ENCODE data around the gene TEX52.
"Not testable (repeated sequence)": the region's sequence is repeated elsewhere in the genome, so short reads cannot be mapped to it uniquely, and the experiment has no call there.

The TEX52 gene

DNA sequence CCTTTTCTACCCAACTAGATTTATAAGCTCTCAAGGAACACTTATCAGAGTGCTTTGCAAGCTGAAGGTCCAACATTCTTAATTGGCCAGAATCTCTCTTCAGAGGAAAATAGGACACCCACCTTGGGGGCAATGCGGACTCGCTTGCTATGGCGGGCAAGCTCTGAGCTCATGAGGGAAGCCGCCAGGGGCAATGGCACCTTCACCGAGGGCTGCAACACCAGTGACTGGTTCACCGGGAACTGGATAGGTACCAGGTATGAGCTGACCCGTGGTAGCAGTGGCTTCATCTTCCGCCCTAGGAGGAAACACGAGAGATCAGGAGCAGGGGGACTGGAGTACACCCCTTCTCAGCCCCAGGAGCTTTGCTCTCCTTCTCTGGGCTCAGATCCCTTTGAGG lies 7.4 kb upstream of the TEX52 start:
- no peak for DNase-seq (ENCODE audit: low read depth)

DNA sequence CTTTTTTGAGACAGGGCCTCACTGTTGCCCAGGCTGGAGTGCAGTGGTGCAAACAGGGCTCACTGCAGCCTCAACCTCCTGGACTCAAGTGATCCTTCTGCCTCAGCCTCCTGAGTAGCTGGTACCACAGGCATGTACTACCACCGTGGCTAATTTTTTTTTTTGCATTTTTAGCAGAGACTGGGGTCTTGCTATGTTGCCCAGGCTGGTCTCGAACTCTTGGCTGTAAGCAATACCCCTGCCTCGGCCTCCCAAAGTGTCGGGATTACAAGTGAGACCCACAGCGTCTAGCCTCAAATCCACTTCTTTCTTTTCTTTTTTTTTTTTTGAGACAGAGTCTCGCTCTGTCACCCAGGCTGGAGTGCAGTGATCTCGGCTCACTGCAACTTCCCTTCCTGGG lies 6.6 kb upstream of the TEX52 start:
- DNase-seq (ENCODE audit: low read depth), result not testable (repeated sequence)

DNA sequence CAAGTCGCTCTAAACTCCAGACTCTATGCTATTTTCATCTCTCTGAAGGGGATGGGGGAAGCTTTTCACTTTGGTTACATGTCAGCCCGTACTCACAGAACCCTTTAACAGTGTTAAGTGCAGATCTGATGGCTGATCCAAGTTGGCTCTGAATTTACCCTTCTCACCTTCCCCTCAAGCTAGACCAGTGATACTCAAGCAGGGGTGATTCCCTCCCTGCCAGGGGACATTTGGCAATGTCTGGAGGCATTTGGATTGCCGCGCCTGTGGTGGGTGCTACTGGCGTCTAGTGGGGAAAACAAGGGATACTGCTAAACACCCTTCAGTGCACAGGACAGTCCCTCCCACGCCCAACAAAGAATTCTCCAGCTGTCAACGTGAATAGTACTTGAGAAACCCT lies 6.0 kb upstream of the TEX52 start:
- no peak for DNase-seq (ENCODE audit: low read depth)

DNA sequence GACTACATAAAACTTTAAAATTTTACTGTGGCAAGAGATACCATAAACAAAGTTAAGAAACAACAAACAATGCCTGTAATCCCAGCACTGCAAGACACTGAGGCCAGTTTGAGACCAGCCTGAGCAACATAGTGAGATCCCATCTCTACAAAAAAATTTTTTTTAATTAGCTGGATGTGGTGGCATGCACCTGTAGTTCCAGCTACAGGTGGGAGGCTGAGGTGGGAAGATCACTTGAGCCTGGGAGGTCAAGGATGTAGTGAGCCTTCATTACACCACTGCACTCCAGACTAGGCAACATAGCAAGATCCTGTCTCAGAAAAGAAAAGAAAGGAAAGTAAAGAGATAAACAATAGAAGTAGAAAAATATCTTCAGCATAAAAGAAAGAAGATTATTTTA lies 3.3 kb upstream of the TEX52 start:
- no peak for DNase-seq (ENCODE audit: low read depth)

DNA sequence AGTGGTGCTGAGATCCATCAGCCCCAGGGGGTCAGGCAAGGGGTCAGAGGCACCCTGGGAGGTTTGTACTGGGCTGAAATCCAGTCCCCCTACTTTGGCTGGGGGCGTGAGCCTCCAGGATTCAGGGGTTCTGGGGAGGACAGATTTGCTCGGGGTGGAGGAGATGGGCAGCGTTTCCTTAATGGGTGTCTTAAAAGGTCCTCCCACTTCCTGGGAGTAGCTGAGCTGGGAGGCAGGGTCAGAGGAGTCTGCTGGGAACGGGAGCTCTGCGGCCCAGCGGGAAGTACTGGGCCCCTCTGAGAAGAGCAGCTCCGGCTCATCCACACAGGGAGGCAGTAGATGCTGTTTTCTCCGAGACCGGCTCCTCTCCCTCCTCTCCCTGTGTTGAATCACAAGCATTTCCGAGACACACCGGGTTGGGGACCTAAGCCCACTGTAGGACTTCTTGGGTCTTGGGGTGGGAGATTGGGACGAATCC lies 2.1 kb upstream of the TEX52 start:
- DNase-seq (ENCODE audit: low read depth), result no peak

DNA sequence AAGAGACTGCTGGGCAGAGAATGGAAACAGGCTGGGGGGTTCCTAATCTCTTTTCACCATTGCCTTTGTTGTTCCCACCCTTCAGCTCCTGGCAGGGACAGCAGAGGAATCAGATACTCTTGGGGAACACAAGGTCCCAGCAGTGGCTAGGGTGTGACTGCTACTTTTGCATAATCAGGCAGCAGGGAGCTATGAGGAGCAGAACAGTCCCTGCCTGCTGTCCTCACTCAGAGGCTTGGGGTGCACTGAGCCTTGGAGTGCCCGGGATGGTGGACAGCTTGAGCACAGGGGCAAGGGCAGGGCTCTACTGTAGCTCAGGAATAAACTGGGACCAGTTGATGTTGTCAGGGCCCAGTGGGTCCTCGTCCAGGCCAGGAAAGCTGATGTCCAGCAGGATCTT lies 1.5 kb upstream of the TEX52 start:
- DNase-seq (ENCODE audit: low read depth), result no peak

DNA sequence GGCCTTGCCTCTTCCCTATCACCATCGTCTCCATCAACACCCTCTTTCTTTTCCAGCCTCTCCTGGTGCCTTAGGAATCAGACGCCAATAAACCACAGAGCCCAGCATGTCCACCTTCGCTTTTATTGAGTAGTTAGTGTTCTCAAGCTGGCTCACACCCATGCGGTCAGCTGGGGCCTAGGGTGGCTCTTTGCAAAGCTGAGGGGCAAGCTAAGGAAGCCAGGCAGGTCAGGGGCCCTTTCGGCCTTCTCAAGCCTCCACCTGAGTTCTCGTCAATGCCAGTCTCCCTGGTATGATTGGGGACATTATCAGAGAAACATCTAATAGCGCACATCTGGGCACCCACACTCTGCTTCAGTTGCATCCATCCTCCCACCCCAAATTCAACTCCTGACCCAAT lies 737 bp upstream of the TEX52 start:
- no peak for DNase-seq (ENCODE audit: low read depth)

DNA sequence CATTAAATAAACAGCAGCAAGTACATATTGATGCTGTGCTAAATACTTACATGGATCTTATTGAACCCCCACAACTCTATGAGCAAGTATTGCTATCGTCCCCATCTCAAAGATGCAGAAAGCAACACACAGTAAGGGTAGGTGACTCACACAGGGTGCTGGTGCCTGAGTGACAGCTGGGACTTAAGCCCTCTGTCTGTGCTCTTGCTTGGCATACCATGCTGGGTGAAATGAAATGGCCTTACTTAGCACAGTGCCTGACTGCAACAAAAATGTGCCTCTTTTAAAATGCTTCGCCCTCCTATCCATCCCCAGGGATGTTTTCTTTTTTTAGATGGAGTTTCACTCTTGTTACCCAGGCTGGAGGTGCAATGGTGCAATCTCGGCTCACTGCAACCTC lies 788 bp downstream of the TEX52 start:
- no peak for DNase-seq (ENCODE audit: low read depth)

DNA sequence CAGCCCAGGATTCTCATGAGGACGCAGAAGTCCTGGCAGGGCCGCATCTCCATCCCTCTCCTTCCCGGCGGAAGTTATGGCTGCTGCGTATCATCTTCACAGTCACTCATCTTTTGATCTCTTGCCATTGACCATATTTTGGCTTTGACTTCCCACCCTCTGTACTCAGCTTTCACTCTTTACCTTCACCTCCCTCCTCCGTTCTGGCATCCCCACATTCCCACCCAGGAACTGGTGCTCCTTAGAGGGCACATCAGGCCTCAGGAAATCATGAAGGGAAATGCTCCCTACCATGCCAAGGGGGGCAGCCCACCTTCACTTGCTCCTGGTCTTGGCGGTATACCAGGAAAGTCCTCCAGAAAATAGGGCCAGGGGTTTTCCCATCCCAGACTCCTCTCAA lies 1.3 kb downstream of the TEX52 start:
- no peak for DNase-seq (ENCODE audit: low read depth)

DNA sequence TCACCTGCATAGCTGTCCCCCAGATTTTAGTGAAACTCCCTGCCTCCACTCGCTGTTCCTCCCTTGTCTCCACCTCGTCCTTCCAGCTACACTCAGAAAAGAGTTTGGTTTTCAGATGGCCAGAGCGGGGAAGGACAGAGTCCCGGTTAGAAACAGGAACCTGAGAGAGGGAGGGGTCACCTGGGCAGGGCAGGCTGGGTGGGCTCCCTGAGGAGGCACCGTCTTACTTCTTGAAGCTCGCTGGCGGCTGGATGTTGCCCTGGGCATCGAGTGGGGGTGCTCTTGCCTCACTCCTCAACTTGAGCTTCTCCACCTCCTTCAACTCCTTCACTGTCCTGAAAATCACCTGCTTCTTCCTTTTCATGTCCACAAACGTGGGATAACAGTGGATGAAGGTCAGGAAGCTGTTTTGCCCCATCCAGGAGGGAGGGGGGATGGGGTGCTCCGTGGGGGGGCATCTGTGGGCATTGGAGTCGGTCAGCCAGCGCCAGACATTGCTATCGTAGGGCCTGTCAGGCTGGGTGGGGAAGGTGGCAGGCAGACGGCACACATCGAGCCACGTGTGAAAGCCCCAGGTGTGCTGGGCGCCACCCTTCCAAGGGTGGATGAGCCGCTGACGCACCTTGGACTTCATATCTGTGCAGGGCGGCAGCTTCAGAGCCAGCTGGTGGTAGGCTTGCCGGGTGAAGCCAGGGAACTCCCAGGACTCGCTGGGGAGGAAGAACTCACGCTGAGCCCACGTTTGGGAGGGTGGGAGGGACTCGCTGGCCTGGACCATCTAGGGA lies 2.0 kb downstream of the TEX52 start:
- no peak for DNase-seq (ENCODE audit: low read depth)

DNA sequence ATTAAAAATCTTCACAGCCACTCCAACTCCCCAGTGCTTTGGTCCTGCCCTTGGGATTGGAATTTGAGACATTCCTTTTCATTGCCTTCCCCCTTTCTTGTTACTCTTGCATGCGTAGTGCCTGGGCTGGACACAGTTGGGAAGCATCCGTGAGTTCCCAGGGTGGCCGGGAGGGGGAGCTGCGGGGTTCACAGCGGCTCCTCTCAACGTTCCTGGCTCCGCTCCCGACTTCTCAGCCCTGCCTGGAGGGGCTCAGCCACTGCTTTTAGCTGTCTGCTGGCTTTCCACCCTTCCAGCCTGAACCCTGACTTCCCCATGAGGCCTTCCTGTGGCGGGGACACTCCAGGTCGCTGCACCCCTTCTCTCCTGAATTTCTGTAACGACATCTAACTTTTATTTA lies 3.2 kb downstream of the TEX52 start:
- DNase-seq (ENCODE audit: low read depth), result no peak

DNA sequence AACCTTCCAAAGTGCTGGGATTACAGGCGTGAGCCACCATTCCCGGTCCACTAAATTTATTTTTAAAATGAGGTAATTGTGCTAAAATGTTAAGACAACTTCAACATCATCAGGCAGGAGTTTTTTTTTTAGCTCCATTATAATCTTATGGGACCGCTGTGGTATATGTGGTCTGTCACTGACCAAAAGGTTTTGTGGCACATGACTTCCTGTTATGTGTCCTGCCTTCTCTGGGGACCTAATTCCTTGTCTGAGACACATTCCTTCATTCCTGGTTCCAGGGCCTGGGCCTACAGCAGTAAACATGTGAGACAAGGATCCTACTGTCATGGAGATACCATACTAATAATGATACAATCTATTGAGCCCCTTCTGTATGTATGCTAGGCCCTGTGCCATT lies 4.9 kb downstream of the TEX52 start:
- no peak for DNase-seq (ENCODE audit: low read depth)

DNA sequence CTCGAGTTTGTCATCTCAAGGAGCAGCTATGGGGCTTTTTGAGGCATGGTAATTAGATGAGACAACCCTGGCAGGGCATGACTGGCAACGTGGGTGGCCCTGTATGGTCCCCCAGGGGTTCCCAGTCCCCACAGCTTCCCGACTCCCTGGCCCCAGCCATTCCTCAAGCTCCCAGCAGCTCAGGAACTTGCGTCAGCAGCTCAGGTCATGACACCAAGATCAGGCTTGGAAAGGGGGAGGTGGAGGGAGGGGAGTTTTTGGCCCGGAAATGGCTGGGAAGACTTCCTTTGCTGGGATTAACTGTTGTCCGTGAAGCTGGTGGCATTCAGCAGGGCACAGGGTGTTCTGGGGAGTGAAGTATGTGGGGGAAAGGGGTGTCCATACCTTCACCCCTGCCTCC lies 11.6 kb downstream of the TEX52 start:
- no peak for DNase-seq (ENCODE audit: low read depth)

DNA sequence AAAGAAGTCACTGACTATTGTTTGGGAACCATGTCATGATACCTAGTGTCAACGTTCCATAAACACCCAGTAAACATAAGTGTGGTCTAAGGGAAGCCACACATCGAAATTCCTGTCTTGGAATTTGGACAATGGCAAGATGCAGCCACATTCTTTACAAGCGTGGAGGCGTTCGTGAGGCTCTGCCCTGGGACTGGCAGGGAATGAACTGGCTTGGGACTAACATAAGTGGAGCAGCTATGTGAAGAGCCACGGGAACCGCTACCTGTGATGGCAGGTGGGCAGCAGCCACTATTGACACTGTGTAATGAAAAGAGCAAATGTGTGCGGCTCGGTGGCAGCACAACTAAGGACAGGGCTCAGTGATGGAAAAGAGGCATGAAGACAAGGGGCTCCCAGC lies 12.1 kb downstream of the TEX52 start:
- no peak for DNase-seq (ENCODE audit: low read depth)

DNA sequence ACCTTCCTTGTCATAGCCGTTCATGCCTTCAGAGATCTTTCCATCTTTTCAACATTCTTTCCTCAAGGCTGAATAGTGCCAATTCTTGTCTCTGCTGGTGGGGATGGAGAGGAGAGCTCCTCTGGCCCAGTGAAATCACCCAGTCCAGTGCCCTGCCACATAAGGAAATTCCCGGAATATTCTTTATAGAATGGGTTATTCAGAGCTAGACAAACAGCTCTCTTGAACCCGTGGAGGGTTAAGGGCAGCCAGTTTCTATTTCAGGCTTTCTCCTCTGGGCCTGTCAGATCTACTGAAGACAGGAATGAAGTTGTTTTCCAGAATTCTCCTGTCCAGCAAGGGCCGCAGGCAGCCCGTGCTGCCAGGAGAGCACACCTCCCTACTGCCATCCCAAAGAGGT lies 13.9 kb downstream of the TEX52 start:
- no peak for DNase-seq (ENCODE audit: low read depth)

DNA sequence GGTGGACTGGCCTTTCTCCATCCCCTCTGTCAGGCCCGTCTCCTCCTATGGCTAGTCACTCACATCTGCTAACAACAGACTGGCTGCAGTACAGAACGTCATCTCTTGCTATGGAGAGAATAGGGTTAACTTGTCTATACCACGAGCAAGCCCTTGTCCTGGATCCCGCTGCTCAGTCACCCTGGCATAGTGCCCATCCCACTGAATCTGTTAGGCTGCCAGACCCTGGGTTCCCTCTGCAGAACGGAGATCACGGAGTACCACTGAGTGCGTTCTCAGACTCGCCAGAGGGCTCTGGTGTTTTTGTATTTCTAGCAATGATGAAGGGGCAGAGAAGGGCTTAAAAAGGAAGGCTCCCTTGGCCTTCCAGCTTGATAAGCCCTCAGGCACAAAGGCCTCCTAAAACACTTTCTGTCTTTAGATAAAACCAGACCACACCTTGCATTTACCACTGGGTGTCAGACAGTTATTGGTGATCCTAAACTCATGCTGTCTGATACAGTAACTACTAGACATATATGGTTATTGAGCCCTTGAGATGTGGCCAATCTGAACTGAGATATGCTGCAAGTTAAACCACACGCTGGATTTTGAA lies 15.7 kb downstream of the TEX52 start:
- DNase-seq (ENCODE audit: low read depth), result no peak

DNA sequence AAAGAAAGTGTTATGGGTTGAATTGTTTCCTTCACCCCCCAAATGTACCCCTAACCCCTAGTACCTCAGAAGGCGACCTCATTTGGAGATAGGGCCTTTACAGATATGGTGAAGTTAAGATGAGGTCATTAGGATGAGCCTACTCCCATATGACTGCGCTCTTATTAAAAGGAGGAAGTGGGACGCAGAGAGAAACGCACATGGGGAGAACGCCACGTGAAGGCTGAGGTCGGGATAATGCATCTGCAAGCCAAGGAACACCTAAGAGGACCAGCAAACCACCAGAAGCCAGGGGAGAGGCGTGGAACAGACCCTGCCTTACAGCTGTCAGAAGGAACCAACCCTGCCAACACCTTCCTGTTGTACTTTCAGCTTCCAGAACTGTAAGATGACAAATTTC lies 20.3 kb downstream of the TEX52 start:
- no peak for DNase-seq (ENCODE audit: low read depth)

DNA sequence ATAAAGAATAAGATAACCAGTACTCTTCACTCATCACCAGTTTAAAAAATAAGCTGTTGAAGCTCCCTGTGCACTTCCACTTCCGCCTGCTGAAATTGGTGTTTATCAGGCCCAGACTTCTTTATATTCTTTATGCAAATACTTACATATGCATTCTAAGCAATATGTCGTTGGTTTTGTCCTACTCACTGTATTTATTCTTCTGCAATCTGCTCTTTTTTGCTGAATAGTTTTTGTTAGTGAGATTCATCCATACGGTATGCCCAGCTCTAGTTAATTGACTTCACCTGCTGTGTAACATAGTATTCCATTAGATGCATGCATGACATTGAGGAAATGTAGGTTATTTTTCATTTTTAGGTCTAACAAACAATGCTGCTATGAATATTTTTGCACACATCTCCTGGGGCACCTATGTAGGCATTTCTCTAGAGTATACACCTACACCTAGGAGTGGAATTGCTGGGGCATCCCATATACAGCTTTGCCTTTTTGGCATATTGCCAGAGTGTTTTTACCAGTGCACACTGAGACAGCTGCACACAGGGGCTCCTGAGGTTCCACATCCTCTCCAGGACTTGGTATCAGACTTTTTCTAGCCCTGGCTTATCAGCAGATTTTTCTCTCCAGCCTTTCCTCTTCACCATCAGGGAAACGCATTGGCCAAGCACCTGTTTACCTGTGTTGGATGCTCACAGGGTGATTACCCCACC lies 21.0 kb downstream of the TEX52 start:
- no peak for DNase-seq (ENCODE audit: low read depth)

DNA sequence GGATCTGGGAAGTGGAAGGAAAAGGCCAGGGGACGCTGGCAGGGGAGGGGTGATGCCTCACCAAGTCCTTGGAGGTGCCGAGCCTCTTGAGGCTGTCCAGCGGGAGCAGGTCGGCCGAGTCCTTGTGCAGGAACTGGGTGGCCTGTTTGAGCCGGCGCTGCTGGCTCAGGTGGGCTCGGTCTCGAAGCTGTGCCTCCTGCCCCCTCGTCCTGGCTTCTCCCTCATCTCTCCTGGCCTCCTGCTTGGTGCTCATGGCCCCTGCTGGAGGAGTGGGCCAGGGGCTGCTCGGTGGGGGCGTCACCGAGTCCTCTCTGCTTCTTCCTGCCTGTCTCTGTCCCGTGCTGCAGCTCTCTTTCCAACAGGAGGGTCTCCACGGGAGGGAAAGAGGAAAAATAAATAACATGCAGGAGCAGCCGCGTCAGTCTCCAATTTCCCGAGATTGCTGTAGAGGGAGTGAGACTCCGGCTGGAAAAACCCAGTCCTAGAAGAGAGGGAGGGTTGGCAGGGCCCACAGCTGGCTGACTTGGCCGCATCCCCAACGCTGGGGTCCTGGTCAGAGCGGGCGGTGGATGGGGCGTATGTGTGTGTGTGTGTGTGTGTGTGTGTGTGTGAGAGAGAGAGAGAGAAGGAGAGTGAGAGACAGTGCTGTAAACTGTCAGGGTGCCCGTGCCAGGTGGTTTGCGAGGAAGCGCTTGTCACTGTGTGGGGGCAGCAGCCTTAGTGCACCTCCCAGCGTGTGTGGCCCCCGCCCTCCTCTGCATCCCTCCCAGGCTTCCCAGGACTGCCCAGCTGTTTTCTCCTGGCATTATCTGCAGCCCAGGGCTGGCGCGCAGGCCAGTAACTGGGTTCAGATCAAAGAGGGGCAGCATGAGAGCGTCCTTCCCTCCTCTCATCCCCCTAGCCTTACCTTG lies 22.0 kb downstream of the TEX52 start, which contains the start of gene NRIP2:
TSS of gene NRIP2 (minus strand) at position 455 of the 911 bp plus-strand sequence. CDS start at position 403, 52 bp downstream.
- DNase-seq (ENCODE audit: low read depth), result no peak

DNA sequence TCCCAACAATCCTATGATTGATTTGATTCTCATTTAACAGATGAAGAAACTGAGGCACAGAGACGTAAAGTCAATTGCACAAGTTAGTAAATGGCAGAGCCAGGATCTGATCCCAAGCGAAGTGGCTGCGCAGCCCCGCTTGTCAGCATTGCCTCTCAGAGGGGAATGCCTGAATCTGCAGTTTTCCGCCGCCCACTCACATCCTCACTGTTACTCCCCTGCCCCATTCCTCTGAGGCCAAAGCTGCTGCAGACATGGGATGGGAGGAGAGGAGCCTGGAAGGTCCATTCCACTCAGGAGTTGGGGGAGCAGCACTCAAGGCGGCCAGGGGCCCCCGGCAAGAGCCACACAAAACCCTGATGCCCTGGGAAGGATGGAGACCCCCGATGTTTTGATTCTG lies 23.0 kb downstream of the TEX52 start:
- DNase-seq (ENCODE audit: low read depth), result no peak

DNA sequence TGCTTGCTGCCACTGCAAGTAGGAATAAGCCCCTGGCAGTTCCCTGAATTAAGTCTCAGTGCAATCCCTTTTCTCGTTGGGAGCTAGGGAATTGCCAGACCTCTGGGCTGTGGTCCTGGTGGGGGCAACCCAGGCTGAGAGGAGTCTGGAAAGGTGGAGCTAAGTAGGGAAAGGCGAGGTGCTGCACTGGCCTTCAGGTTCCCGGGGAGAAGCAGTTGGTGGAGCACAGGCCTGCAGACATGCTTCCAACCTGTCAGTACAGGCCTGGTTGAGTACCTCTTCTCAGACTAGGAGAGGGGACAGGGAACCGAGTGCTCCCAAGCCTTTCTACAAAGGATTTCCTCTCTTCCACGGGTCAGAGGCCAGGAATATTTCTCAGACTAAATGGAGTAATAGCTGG lies 23.5 kb downstream of the TEX52 start:
- no peak for DNase-seq (ENCODE audit: low read depth)

DNA sequence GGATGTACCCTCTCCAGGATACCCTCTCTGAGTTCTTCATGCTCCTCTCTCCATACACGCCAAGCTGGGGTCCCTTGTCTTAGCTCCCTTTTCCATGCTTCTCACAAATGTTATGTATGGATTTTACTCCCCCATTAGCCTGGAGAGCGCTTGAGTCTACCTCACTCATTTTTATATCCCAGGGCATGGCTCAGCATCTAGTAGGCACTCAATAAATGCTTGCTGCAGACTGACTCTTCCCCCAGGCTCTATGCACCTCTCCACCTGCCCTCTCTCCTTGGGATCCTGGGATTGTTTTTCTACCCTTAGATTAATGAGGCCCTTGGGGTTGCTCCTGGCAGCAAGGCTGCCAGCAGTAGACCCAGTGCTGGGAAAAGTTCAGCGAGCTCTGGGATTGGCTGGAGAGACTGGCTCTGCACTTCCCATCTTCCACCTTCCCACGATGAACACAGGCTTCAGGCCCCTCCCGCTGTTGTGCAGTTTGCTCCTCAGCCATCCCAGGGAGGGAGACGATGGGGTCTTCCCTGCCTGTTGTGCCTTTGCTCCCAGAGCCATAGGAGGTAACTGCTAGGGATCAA lies 24.2 kb downstream of the TEX52 start:
- no peak for DNase-seq (ENCODE audit: low read depth)

Measured in CMK (cell line).